HUDEP-2 (cell line): ENCODE results near the gene MYH7B.

Source experiments
- DNase-seq, 76 experiments: peaks; one replicate each; lab custom pipeline; 2025; ENCODE audit not compliant: unreplicated experiment in 76 of 76; lab: John Stamatoyannopoulos, UW

MYH7B gene

DNA sequence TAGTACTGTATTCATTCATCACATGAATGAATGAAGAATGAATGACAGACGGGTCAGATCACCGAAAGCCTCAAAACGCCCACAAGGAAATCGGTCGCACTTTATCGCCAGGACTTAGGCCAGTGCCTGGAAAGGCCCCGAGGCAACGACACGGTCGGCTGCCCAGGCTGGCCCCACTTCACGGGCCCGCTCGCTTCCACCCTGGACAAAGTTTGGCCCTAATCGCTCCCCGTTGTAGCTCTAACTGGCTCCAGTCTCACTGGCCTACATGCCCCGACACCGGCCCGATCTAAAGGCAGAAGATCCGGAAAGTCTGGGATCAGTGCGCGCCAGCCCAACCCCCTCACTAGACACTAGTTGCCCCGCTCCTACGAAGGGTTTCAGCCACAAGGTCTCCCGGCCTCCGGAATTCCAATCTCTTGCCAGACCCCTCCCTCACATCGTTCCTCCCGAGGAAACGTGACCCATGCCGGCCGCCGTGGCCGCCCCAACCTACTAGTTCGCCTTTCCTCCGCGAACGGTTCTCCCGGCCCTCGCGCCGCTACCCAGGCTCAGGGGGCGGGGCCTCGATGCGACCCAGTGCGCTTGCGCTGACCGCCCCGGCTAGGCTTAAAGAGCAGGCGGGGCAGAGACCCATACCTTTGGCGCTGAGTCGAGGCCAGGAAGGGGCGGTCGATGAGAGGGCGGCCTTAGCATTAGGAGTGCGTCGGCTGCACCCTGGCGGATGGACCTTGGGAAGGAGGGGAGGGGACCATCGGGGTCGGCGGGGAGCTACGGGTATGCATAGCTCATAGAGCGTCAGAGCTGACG lies at the start of gene MYH7B, which contains the start of gene GSS:
MYH7B (plus strand) TSS at position 638 of the 810 bp plus-strand sequence. CDS start 22,138 bp downstream, outside the sequence.
GSS (minus strand) TSS at position 576 of the 810 bp plus-strand sequence. CDS start 3,954 bp downstream, outside the sequence.
- DNase-seq, result peak; percentile 50 to 98 (median 92)

DNA sequence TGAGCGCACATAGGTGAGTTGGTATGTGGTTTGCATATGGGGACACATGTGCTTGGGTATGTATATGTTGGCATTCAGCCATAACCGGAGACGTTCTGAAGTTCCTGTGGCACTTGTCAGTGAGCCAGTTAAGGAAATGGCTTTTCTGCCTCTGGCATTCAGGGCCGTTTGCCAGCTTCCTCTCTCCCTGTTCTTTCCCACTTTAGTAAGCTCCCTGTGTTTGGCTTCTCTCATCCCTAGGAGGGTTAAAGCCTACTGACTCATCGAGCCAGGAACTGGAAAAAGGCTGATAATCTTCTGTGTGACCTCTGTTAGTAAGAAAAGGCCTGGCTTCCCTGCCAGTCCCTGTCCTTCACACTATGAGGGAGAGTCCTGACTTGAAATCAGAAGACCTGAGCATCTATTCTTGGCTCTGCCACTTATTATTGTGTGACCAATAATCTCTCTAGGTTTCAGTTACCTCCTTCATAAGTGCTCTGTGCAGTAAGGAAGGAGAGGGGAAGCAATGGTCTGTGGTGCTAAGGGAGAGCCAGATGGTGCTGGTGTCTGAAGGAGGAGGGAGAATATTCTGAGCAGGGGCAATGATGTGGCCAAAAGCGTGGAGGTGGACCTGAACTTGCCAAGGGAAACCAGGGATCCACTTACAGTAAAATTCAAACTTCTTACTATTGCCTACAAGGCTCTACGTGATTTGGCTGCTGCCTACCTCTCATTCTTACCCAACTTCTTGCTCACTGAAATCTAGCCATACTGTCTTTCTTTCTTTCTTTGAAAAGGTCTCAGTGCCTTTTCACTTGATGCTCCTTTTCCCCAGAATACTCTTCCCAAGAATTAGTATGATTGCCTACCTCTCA lies 47.8 kb upstream of the MYH7B start:
- peak in 22 of 76 experiments; percentile 2 to 48 (median 17) for DNase-seq

DNA sequence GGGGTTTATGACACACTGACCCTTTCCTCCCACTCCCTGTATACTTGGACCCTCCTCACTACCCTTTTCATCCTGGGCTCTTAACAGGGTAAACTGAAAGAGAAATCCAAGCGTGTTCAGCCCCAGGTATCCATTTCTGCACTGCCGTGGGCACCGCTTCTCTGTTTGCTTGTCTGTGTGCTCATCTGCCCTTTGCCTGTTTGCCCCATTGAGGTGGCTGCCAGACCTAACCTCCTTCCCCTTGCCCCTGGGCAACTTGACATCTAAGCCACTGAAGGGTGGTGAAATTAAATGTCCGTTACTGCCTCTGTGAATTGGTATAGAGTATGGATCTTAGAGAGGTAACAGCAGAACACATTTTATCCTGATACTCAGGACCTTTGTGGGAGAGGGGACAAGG lies 40.5 kb upstream of the MYH7B start:
- DNase-seq, result no peak

DNA sequence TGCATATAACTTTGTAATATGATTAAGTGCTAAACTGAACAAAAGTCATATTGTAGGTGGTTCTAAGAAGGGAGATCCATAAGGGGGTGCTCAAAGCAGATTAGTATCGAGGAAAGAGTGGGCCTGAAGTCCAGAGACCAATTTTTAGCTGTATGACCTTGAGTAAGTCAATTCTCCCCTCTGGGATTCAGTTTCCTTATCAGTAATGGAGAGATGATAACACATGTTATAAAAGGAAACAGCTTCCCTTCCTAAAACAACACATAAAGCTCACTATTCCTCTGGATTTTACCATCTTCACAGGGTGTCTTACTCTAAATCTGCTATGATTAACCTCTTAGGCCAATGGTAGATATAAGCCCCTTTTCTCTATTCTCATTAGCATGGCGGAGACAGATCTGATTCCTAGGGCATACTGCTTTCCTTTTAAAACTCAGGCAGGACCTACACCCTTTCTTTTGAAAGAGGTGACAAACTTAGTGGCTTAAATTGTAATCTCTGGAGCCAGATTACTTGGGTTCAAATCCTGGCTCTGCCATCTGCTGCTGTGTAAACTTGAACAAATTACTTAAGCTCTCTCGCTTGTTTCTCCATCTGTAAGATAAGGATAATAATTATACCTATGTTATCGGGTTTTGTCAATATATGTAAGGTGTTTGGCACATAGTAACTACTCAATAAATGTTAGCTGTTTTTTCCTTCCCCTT lies 39.8 kb upstream of the MYH7B start:
- DNase-seq, result no peak

DNA sequence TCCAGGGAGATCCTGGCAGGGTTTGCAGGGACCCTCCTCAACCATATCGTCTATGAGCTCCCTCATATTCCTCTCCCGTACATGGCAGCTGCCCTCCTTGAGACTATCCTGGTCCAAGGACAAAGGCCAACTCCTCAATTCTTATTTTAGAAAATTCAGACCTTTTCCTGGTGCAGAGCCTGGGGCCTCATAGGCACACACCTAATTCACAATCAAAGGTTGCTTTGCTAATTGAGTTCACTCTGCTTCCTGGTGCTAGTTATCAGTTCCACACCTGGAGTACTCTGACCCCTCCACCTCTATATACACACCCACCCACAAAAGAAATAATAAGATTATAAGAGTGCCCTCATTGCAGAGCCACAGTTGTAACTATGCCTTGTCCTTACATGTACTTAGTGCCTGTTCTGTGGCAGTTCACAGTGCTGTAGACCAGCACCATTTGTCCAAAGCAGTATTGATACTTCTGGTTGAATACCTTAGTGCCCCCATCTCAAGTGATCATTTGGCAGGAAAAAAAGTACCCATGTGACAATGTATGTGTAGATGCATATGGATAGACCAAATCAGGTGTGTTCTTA lies 38.8 kb upstream of the MYH7B start:
- DNase-seq, result no peak

DNA sequence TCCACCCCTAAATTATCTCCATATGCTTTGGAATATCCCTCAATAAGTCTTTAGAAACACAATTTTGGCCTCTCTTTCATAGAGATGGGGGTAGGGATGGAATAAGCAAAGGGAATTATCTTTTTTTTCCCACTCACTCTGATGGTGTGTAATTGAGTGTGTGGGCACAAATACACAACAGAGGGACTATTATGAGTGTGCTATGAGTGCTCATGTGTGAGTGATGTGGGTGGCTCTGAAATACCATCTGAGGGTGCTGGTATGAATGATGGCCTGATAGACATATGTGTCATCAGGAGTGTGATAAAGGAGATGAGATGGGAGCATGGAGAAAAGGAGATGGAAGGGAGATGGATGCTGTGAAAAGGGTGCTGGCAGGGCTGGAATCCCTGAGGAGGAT lies 35.6 kb upstream of the MYH7B start:
- no peak for DNase-seq

DNA sequence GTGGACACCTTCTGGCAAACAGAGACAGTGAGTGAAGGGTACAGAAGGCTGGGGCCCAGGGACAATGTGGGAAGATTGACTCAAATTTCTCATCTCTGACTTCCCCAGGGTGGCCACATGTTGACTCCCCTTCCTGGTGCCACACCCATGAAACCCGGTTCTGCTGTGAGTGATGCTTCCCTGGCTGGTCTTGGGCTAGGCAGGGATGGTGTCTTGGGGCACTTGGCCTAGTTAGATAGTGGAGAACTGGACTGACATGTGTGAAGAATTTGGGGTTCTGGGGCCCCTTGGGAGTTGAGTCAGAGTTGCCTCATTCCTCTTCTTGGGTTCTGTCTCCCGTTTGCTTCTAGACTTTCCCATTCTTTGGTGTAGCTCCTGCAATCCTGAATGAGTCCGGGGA lies 34.2 kb upstream of the MYH7B start:
- DNase-seq, result no peak

DNA sequence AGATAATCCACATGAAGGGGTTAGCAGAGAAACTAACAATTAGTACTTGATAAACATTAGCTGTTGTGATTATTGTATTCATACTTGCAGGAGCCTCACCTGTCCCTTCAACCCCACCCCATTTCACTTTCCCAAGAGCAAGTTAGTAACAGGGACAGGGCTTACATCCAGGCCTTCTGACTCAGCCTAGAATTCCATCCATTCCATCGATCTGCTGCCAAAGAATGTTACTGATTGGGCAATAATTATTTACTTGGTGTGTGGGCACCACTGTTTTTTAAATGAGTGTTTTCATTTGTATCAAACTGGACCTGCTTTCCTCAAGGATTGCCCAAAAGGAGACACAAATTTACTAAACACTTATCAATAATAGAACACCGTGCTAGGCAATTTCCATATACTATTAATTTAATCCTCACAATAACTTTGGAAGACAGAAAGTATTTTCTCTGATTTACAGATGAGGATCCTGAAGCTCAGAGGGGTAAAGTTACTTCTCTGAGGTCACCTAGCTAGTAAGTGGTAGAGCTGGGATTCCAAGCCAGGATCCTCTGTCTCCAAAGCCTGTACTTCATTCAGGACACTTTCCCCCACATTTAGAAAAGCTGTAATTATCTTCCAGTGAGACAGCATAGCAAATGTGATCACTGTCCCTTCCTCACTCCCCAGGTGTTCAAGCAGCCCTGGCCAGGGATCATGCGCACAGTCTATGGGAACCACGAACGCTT lies 32.9 kb upstream of the MYH7B start:
- no peak for DNase-seq

DNA sequence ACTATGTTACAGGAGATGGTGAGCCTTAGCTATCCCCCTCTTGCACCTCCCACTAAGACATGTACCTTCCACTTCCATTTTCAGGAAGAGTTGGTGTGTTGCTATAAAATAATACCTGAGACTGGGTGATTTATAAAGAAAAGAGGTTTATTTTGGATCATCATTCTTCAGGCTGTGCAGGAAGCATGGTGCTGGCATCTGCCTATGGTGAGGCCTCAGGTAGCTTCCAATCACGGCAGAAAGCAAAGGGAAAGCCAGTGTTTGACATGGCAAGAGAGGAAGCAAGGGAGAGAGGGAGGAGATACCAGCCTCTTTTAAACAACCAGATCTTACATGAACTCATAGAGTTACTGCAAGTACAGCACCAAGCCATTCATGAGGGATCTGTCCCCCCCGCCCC lies 32.3 kb upstream of the MYH7B start:
- DNase-seq, result no peak

DNA sequence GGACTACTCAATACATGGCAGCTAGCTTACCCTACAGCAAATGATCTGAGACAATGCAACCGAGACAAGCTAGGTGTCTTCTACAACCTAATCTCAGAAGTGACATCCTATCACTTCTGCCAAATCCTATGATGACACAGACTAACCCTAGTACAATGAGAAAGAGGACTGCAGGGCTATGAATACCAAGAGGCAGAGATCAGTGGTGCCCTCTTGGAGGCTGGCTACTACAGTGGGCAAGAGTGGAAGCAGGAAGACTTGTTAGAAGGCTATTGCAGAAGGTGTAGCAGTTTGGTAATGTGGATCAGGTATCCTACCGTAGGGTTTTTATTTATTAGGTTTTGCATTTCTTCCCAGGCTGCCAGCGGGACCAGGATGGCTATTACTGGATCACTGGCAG lies 30.3 kb upstream of the MYH7B start:
- DNase-seq, result no peak

DNA sequence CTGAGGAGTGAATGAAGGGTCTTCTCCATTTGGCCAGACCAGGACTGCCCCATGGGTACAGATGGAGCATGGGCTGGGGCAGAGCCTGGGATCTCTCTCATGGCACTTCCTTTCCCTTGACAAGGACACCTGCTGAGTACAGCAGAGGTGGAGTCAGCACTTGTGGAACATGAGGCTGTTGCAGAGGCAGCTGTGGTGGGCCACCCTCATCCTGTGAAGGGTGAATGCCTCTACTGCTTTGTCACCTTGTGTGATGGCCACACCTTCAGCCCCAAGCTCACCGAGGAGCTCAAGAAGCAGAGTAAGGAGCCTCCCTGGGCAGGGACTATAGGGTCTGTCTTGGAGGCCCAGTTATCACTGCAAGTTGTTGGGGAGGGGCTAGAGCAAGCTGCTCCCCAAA lies 29.7 kb upstream of the MYH7B start:
- DNase-seq, result no peak

DNA sequence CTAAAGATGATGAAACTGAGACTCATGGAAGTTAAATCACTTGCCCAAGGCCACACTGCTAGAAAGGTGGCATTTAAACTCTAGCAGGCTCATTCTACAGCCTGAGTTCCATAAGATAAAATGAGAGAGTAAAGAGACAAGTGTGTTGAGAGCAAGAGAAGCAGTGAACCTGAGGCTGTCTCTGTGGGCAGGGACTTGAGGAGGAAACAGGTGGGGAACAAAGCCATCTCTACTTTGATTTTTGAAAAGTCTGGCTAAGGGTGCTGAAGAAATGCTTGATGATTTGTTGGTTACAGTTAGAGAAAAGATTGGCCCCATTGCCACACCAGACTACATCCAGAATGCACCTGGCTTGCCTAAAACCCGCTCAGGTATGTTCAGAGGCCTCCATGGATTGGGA lies 29.1 kb upstream of the MYH7B start:
- no peak for DNase-seq

DNA sequence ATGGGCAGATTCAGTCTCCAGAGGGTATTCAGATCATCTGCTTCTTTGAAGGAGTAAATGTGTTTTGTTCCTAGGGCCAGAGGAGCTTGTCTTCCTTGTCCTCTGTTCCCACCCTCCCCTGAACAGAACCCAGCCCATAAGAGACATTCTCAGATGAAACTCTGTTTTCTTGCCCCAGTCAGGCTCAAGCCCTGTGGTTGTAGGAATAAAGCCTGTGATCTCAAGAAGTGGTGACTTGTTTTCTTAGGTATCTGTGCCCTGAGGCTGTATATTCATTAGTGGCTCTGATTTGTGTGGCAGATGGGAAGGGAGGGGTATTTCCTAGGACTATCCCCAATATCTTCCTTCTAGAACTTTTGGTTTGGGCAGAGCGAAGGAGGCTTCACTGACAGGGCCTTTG lies 27.9 kb upstream of the MYH7B start:
- no peak for DNase-seq

DNA sequence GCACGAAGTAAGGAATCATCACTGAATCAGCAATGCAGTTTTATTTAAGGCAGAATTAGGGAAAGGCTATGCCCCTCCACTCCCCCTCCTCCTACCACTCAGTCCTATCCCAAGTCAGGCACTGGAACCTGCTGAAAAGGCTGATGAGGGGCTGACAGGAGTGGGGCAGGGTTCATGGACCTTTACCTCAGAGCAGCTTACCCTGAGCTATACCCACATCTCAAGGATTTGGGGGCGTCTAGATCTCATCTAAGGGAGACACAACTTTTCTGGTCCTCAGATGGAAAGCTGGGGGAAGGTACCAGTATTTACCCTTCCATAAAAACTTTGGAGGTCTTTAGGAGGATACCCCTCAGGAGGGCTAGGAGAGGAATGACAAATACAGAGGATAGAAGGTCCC lies 27.3 kb upstream of the MYH7B start:
- DNase-seq, result no peak

DNA sequence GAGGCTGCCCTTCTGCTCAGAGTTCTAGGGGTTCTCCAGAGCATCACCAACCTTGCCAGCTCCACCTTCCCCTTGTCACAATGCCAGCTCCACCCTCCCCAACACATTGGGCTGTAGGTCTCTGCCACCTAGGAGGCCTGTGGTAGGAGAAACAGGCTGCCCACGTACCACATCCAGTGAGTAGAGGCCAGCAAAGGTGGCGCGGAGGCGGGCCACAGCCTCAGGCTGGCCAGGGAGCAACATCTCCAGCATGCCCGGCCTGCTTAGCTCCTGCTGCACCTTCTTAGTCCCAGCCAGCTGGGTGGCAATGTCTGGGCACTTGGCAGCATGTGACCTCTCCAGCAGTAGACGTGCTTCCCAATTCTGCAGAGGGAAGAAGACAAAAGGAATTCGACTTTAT lies 23.9 kb upstream of the MYH7B start:
- no peak for DNase-seq

DNA sequence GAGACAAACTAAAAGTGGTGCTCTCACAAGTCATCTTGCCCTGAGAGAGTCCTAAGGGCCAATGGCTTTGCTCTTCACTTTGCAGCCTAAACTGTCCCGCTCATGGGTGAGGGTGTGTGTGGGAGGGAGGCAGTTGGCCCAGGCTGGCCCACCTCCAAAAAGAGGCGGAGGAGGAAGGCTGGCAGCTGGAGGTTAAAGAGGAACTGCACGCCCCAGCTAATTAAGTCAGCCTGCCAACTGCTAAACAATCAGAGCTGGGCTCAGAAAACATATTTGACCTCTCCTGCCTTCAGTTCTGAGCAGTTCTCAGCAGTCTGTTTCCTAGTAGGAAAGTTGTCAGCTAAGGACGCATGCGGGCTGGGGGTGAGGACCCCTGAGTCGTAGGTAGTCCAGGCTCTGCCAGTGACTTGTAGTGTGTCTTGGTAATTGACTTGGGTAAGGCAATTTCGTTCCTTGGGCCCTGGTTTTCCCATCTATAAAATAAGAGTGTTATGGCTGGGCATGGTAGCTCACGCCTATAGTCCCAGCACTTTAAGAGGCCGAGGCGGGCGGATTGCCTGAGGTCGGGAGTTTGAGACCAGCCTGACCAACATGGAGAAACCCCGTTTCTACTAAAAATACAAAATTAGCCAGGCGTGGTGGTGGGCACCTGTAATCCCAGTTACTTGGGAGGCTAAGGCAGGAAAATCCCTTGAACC lies 17.1 kb upstream of the MYH7B start:
- DNase-seq, result peak in 75 of 76 experiments; percentile 11 to 97 (median 89)

DNA sequence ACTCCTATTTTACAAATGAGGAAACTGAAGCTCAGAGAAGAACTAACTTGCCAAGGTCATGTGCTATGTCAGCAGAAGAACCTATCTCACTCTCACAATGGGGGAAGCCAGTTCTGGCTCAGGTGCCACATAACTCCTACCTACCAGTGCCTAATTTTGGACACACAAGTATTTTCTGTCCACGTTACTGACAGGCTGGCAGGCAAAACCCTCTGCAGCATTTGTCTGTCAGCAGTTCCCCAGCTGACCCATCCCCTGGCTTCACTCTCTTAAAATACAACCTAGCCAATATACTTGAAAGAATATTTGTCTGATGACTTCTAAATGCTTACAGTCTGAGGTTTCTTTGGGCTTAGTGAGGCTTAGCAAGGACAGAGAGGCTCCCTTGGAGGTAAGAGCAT lies 15.6 kb upstream of the MYH7B start:
- no peak for DNase-seq

DNA sequence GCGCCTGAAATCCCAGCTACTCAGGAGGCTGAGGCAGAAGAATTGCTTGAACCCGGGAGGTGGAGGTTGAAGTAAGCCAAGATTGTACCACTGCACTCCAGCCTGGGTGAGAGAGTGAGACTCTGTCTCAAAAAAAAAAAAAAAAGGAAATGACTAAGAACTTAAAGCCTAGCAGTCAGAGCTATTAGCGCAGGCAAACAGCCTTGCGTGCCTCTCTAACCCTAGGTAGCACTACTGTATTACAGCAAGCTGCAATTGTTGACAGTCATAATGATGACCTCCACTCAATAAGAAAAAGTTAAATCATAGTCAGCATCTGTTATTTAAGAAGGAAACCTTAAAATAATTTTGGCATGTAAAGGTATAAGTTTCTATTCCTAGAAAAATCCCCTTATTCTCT lies 14.4 kb upstream of the MYH7B start:
- DNase-seq, result no peak

DNA sequence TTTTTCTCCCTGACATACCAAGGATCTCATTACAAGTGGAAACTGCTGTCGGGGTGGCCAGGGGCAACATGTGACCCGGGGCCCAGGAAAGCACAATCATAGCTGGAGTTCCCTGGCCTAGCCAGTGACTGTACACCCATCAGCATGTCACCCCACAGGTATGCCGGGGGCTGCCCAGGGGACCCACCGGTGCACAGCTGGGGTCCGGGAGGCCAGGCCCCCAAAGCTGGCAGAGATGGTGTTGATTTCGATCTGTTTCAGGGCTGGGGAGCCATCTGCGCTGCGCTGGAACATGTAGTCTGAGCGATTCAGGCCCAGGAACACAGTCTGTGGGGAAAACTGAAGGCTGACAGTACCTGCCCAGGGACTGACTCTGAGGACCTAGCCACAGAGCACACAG lies 13.4 kb upstream of the MYH7B start:
- DNase-seq, result no peak
